ENCODE data around the gene KLK11.

Gene KLK11

GRCh38 chr19:51027873-51028272 is 1.5 kb upstream of the KLK11 start:
- DNase-seq (ENCODE audit: low spot score): no peak

- no peak for DNase-seq (ENCODE audit: low spot score)
Observed at GRCh38 chr19:51027126-51027806, 850 bp upstream of the KLK11 start.

- no peak for DNase-seq (ENCODE audit: low spot score)
Observed at GRCh38 chr19:51025809-51026553, 435 bp downstream of the KLK11 start.

GRCh38 chr19:51025401-51025800 is 1.0 kb downstream of the KLK11 start:
- no peak for DNase-seq (ENCODE audit: low spot score)

- no peak for DNase-seq (ENCODE audit: low spot score)
Observed at GRCh38 chr19:51024924-51025323, 1.5 kb downstream of the KLK11 start.

- DNase-seq (ENCODE audit: low spot score): no peak
Observed at GRCh38 chr19:51023946-51024345, 2.5 kb downstream of the KLK11 start.

GRCh38 chr19:51022526-51022925 is 3.9 kb downstream of the KLK11 start:
- DNase-seq (ENCODE audit: low spot score): no peak

GRCh38 chr19:51020988-51021651 is 5.3 kb downstream of the KLK11 start:
- DNase-seq (ENCODE audit: low spot score): peak; percentile 64

- DNase-seq (ENCODE audit: low spot score): no peak
Observed at GRCh38 chr19:51019544-51019925, 6.9 kb downstream of the KLK11 start, which contains the start of gene KLK10. Gene KLK10 (minus strand): TSS chr19:51019709. CDS start chr19:51019130, 579 bp downstream.

- no peak for DNase-seq (ENCODE audit: low spot score)
Observed at GRCh38 chr19:51018745-51019543, 7.5 kb downstream of the KLK11 start.

- peak; percentile 85 for DNase-seq (ENCODE audit: low spot score)
Observed at GRCh38 chr19:51016798-51017683, 9.4 kb downstream of the KLK11 start.

- DNase-seq (ENCODE audit: low spot score): no peak
Observed at GRCh38 chr19:51015691-51016267, 10.6 kb downstream of the KLK11 start.

GRCh38 chr19:51014242-51014641 is 12.2 kb downstream of the KLK11 start:
- no peak for DNase-seq (ENCODE audit: low spot score)

GRCh38 chr19:51012661-51013190 is 13.7 kb downstream of the KLK11 start:
- no peak for DNase-seq (ENCODE audit: low spot score)

GRCh38 chr19:51010066-51010795 is 16.2 kb downstream of the KLK11 start:
- DNase-seq (ENCODE audit: low spot score): no peak

GRCh38 chr19:51009061-51009891 is 17.1 kb downstream of the KLK11 start:
- no peak for DNase-seq (ENCODE audit: low spot score)

GRCh38 chr19:51007488-51007887 is 18.9 kb downstream of the KLK11 start:
- no peak for DNase-seq (ENCODE audit: low spot score)

- DNase-seq (ENCODE audit: low spot score): no peak
Observed at GRCh38 chr19:51006406-51006805, 20.0 kb downstream of the KLK11 start.

GRCh38 chr19:51005248-51005647 is 21.2 kb downstream of the KLK11 start:
- DNase-seq (ENCODE audit: low spot score): no peak
